ENCODE results near the gene TM9SF4.

The TM9SF4 gene

GRCh38 chr20:32130352-32130751, 20.8 kb downstream of the TM9SF4 start:
- DNase-seq (ENCODE audit: low spot score), result no peak

- no peak for DNase-seq (ENCODE audit: low spot score)
Observed at GRCh38 chr20:32130965-32131364, 21.5 kb downstream of the TM9SF4 start.

GRCh38 chr20:32132911-32133549, 23.5 kb downstream of the TM9SF4 start:
- DNase-seq (ENCODE audit: low spot score), result no peak

GRCh38 chr20:32134026-32134425, 24.5 kb downstream of the TM9SF4 start:
- DNase-seq (ENCODE audit: low spot score), result no peak

- no peak for DNase-seq (ENCODE audit: low spot score)
Observed at GRCh38 chr20:32135983-32136515, 26.5 kb downstream of the TM9SF4 start.

GRCh38 chr20:32138921-32139320, 29.4 kb downstream of the TM9SF4 start:
- no peak for DNase-seq (ENCODE audit: low spot score)

- DNase-seq (ENCODE audit: low spot score), result no peak
Observed at GRCh38 chr20:32139947-32140346, 30.4 kb downstream of the TM9SF4 start.

GRCh38 chr20:32140603-32141002, 31.1 kb downstream of the TM9SF4 start:
- DNase-seq (ENCODE audit: low spot score), result no peak

- DNase-seq (ENCODE audit: low spot score), result no peak
Observed at GRCh38 chr20:32141465-32141980, 32.0 kb downstream of the TM9SF4 start.

GRCh38 chr20:32142088-32142487, 32.6 kb downstream of the TM9SF4 start:
- DNase-seq (ENCODE audit: low spot score), result no peak

GRCh38 chr20:32142991-32143390, 33.5 kb downstream of the TM9SF4 start:
- no peak for DNase-seq (ENCODE audit: low spot score)

- no peak for DNase-seq (ENCODE audit: low spot score)
Observed at GRCh38 chr20:32144898-32145662, 35.6 kb downstream of the TM9SF4 start.

- no peak for DNase-seq (ENCODE audit: low spot score)
Observed at GRCh38 chr20:32149566-32150170, 40.2 kb downstream of the TM9SF4 start.

- DNase-seq (ENCODE audit: low spot score), result no peak
Observed at GRCh38 chr20:32150291-32150848, 40.9 kb downstream of the TM9SF4 start.

GRCh38 chr20:32152421-32153155, 43.1 kb downstream of the TM9SF4 start:
- no peak for DNase-seq (ENCODE audit: low spot score)

- no peak for DNase-seq (ENCODE audit: low spot score)
Observed at GRCh38 chr20:32153156-32153665, 43.7 kb downstream of the TM9SF4 start.

- no peak for DNase-seq (ENCODE audit: low spot score)
Observed at GRCh38 chr20:32153771-32154170, 44.3 kb downstream of the TM9SF4 start.

- peak; percentile 59 for DNase-seq (ENCODE audit: low spot score)
Observed at GRCh38 chr20:32155017-32155981, 45.8 kb downstream of the TM9SF4 start.

- DNase-seq (ENCODE audit: low spot score), result no peak
Observed at GRCh38 chr20:32157611-32158010, 48.1 kb downstream of the TM9SF4 start.

GRCh38 chr20:32158351-32158750, 48.8 kb downstream of the TM9SF4 start:
- no peak for DNase-seq (ENCODE audit: low spot score)
